Kidney (tissue), 14 donors: ENCODE results near the gene NUMB. TPM values are rescaled to one million over a fixed set of nuclear protein-coding genes. Genes with fewer than 3 reads are reported as not detected.

Experiments
- DNase-seq, 5 donors: peaks; one replicate each; pipeline ENCODE4 v3.0.0-alpha.2; 2013 to 2020
- FAIRE-seq: peaks from 2 replicates; lab custom pipeline; 2012; peaks lifted over from hg19 to GRCh38; lab: Jason Lieb, UNC
- H3K27ac ChIP-seq, 2 donors: one replicate each; pipeline ENCODE4 v1.7.0; 2013; ENCODE audit warnings: low read depth in 2 of 2, low read length in 2 of 2, inconsistent platforms in 1 of 2
- H3K27me3 ChIP-seq: one replicate; pipeline ENCODE4 v1.7.1; 2013; ENCODE audit warnings: low read length, inconsistent platforms; ENCODE audit not compliant: control insufficient read depth, insufficient read depth
- H3K36me3 ChIP-seq, 3 donors: one replicate each; pipeline versions ENCODE4 v1.7.0 to v1.7.1; 2013; ENCODE audit warnings: low read length in 3 of 3, control low read depth in 1 of 3, inconsistent platforms in 1 of 3; ENCODE audit not compliant: insufficient read depth in 3 of 3, control insufficient read depth in 2 of 3
- H3K4me1 ChIP-seq, 3 donors: one replicate each; pipeline versions ENCODE4 v1.7.0 to v1.7.1; 2013; ENCODE audit warnings: low read length in 3 of 3, inconsistent platforms in 1 of 3, low read depth in 1 of 3; ENCODE audit not compliant: control insufficient read depth in 2 of 3, insufficient read depth in 2 of 3
- H3K4me3 ChIP-seq, 3 donors: one replicate each; pipeline versions ENCODE4 v1.7.0 to v1.8.1; 2013; ENCODE audit warnings: low read length in 3 of 3, control low read depth in 1 of 3, inconsistent platforms in 1 of 3
- H3K9ac ChIP-seq, 3 donors: one replicate each; pipeline versions ENCODE4 v1.7.0 to v1.7.1; 2013; ENCODE audit warnings: low read length in 3 of 3, control low read depth in 1 of 3, inconsistent platforms in 1 of 3
- H3K9me3 ChIP-seq, 3 donors: one replicate each; pipeline versions ENCODE4 v1.7.0 to v1.7.1; 2013; ENCODE audit warnings: low read length in 3 of 3, control low read depth in 1 of 3, inconsistent platforms in 1 of 3; ENCODE audit not compliant: control insufficient read depth in 2 of 3, insufficient read depth in 1 of 3
- CTCF ChIP-seq: IDR thresholded peaks from 3 replicates; pipeline ENCODE4 v1.5.1; 2012; ENCODE audit warnings: mild to moderate bottlenecking, moderate library complexity, borderline replicate concordance; ENCODE audit not compliant: insufficient read depth; ENCODE audit errors: extremely low read depth
- intact Hi-C: fragments of 100-400 bp; cut with DNase I; formaldehyde crosslinking; loops from one replicate; pipeline ENCODE4 v1.11.1; 2022
- polyA plus RNA-seq: library from polyadenylated mRNA; stranded (reverse); fragments of 350-450 nt; fragmentation: Illumina TruSeq; extraction: RNeasy Lipid Tissue Mini Kit (QIAGEN cat#74804); gene quantifications from one replicate; pipeline ENCODE4 v1.2.3, GENCODE V29; 2014; ENCODE audit warnings: low read depth, low replicate concordance; ENCODE audit not compliant: insufficient read depth
- total RNA-seq: library from RNA; stranded (reverse); fragmentation: NEBNext Ultra II Directional; extraction: Animal tissue kit (Norgen Biotek cat#: 25700); gene quantifications from one replicate; pipeline ENCODE4 v1.2.1, GENCODE V29; 2021
- donor health status: control.
- donor health status: control.
- donor health status: control.
- donor health status: control.
- donor health status: control.
- donor health status: DM: yes; HTN: yes; CAD: no.
- donor health status: Normal renal cell carcinoma (clear cell type).

NUMB gene
- total and polyA plus RNA-seq, 2 donors from 2014 or later = 42.4 to 104 TPM

- no peaks in the 10 kb centered on the region for H3K36me3 ChIP-seq
- FAIRE-seq (no peak), DNase-seq (no peak)
- H3K9ac ChIP-seq = no peak overlapping the region
- TF ChIP-seq CTCF = no peak
- intact Hi-C loops = no loop called here
- no peaks in the 10 kb centered on the region for H3K27me3 ChIP-seq
- peaks cover 0 to 5% (median 0%) of the 10 kb centered on the region in 3 donors for H3K4me1 ChIP-seq
- H3K27ac ChIP-seq = no peak overlapping the region
- no peak overlapping the region for H3K4me3 ChIP-seq
- H3K9me3 ChIP-seq = no peaks in the 10 kb centered on the region
Measured at GRCh38 chr14:73325063-73325462, 133.3 kb downstream of the NUMB start.

- H3K9ac ChIP-seq = no peak overlapping the region
- intact Hi-C loops = no loop called here
- FAIRE-seq = no peak
Measured at GRCh38 chr14:73324533-73324932, 133.8 kb downstream of the NUMB start.

GRCh38 chr14:73323896-73324399, 134.4 kb downstream of the NUMB start:
- H3K9ac ChIP-seq = no peak overlapping the region
- no peaks in the 10 kb centered on the region for H3K27me3 ChIP-seq
- no peaks in the 10 kb centered on the region for H3K36me3 ChIP-seq
- DNase-seq (no peak), FAIRE-seq (no peak)
- peaks cover 0 to 5% (median 0%) of the 10 kb centered on the region in 3 donors for H3K4me1 ChIP-seq
- intact Hi-C loops = no loop called here
- H3K9me3 ChIP-seq = no peaks in the 10 kb centered on the region
- H3K27ac ChIP-seq = no peak overlapping the region
- TF ChIP-seq CTCF = no peak
- H3K4me3 ChIP-seq = no peak overlapping the region

More at GRCh38 chr14:73324533-73324932, 133.8 kb downstream of the NUMB start:
- no peak overlapping the region for H3K27ac ChIP-seq
- no peaks in the 10 kb centered on the region for H3K27me3 ChIP-seq
- H3K4me3 ChIP-seq = no peak overlapping the region
- TF ChIP-seq CTCF = no peak
- peaks cover 0 to 5% (median 0%) of the 10 kb centered on the region in 3 donors for H3K4me1 ChIP-seq
- no peaks in the 10 kb centered on the region for H3K36me3 ChIP-seq
- H3K9me3 ChIP-seq = no peaks in the 10 kb centered on the region
- DNase-seq = no peak

- H3K36me3 ChIP-seq = no peaks in the 10 kb centered on the region
- TF ChIP-seq CTCF = no peak
- no peak for DNase-seq
- no peaks in the 10 kb centered on the region for H3K4me1 ChIP-seq
- no peak overlapping the region for H3K4me3 ChIP-seq
- no peaks in the 10 kb centered on the region for H3K9me3 ChIP-seq
- H3K27me3 ChIP-seq = no peaks in the 10 kb centered on the region
- H3K9ac ChIP-seq = no peak overlapping the region
- intact Hi-C loops = no loop called here
- no peak overlapping the region for H3K27ac ChIP-seq
- no peak for FAIRE-seq
Measured at GRCh38 chr14:73313151-73313550, 145.2 kb downstream of the NUMB start.
